ENCODE results near the gene CDH4.

The CDH4 gene

DNA sequence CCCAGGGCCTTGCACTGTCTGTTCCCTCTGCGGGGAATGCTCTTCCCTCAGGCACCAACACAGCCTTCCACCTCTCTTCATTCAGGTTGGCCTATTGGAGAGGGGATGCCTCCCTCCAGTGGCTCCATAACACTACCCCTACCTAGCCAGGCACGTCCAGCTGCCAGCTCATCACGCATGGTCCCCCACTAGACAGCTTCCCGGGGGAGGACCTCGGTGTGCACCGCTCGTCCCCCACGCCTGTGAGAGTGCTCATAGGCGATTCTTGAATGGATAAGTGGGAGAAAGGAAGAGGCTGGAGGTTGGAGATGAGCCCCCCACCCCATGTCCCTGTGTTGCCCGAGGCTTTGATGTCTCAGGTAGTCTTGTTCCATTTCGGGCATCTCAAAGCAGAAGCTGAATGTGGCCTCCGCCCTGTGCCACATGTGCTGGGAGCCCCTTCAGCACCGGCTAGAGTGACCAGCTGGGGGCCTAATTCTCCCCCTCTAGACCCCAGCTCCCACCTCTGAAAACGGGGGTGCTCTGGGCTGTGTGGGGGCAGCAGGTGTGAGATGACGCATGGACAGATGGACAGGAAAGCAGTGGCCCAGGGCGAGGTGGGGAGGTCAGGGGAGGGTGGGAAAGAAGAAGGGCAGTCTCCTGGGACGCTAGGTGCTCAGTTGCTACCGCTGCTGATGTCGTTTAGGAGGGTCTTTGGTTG, 480.6 kb downstream of the CDH4 start:
- DNase-seq (ENCODE audit: low read depth in 2 of 2), result no peak

- DNase-seq (ENCODE audit: low read depth in 2 of 2), result no peak
Measured at GRCh38 chr20:61733216-61733615, 481.2 kb downstream of the CDH4 start.

DNA sequence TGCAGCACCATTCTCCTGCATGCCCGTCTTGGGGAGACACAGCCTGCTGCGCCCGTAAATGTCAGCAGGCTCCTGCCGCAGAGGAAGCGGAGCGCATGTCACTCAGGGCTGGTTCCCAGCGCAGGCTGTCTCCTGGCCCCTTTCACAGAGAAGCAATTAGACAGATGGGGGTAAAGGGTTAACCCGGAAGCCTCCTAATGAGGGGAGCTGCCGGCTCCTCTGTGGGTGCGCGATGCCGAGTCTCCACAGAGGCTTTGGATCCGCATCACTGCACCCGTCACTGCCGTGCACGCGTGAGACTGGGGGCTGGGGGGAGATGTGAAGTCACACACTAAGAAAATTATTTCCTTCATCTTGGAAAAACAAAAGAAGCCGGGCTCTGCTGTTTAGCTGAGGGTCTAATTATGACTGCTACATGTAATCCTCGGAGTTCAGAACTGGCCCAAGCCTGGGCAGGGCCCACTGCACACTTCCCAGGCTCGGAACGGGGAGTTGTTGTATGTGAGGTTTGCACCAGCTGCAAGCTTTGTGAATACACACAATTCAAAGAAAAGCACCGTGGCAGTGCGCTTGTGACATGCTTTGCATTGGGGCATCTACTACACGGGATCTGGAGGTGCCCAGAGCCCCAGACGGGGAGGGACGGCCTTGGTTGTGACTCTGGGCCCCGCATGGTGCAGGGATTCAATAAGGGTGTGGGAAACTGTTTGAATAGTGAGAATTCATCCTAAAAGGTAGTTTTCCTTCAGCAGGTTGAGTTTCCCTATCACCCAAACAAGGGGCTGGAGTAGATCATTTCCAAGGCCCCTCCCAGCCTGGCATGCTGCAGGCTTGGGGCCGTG, 482.1 kb downstream of the CDH4 start:
- no peak for DNase-seq (ENCODE audit: low read depth in 2 of 2)

DNA sequence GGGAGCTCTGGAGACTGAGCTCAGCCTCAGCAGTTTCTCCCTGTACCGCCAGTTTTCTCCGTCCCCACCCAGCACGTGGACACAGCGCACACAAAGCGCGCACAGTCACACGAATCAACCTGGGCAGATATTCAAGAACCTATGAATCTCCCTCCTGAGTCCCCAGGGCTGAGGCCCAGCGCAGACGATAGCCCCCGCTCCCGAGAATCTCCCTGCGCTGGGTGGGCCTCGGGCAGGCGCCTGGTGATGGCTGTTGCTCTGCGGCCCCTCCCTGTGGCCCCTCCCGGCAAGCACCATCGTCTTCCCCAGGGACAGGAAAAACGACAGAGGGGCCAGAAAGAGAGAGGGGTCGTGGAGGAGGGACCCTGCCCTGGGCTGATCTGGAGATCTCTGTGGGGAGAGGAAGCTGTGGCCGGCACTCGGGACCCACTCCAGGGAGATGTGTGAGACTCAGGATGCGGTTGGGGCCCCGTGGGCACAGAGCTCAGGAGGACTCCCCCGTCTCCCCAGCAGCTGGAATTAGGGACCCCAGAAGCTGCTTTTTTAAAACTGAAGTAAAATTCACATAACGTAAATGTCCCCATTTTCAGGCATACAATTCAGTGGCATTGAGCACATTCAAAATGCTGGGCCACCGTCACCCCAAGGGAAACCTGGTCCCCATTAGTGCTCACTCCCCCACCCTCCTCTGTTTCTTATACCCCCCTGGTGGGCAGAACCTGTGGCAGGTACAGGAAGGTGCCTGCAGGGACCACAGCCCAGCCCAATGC, 482.9 kb downstream of the CDH4 start:
- DNase-seq (ENCODE audit: low read depth in 2 of 2), result no peak

DNA sequence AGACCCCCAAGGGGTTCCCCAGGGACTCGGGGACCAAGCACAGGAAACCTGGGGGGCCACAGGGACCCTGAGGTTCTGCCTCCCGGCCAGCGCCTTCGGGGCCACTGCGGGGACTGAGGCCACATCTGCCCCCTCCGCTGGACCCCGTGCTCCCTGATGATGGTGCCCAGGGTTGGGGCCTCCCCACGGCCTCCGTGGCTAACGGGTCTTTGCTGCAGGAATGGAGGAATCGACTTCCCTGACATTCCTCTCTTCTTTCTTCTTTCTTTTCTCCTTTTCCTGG, 483.4 kb downstream of the CDH4 start:
- DNase-seq (ENCODE audit: low read depth in 2 of 2), result no peak

GRCh38 chr20:61736001-61736635, 484.1 kb downstream of the CDH4 start:
- DNase-seq (ENCODE audit: low read depth in 2 of 2), result no peak

- DNase-seq (ENCODE audit: low read depth in 2 of 2), result no peak
Measured at GRCh38 chr20:61736751-61737310, 484.8 kb downstream of the CDH4 start.

GRCh38 chr20:61737346-61737745, 485.3 kb downstream of the CDH4 start:
- no peak for DNase-seq (ENCODE audit: low read depth in 2 of 2)

- no peak for DNase-seq (ENCODE audit: low read depth in 2 of 2)
Measured at GRCh38 chr20:61737812-61738443, 485.9 kb downstream of the CDH4 start.

GRCh38 chr20:61738601-61739069, 486.6 kb downstream of the CDH4 start:
- no peak for DNase-seq (ENCODE audit: low read depth in 2 of 2)

DNA sequence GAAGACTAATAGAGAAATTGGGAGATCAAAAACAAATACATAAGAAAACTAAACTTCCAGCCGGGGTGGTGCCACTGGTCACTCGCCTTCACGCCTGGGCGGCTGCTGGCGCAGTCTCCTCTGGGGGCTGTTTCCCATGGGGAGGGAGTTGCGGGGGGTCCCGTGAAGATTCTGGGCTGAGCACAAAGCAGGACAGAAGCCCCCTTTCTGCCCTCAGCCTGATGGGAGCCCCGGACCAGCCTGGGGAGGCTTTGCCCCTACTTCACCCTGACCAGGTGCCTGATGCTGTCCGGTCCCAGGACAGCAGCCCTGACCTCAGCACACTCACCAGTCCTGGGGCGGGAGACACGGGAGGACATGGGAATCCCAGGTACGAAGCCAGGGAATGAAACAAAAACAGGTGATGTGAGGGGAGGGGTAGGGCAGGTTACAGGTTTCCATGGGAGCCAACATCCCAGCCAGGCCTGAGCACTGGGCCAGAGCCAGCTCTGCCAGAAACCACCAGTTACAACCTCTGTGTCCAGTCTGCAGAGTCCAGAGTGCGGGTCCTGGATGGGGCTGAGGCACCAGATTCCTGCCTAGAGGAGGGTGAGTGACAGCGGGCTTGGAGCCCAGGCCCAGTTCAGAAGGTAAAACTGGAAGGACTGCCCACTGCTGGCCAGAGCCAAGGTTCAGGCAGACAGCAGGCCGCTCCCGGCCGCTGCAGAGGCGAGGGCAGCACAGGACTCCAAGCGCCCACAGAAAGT, 487.2 kb downstream of the CDH4 start:
- DNase-seq (ENCODE audit: low read depth in 2 of 2), result no peak

- DNase-seq (ENCODE audit: low read depth in 2 of 2), result no peak
Measured at GRCh38 chr20:61739832-61740118, 487.7 kb downstream of the CDH4 start.

DNA sequence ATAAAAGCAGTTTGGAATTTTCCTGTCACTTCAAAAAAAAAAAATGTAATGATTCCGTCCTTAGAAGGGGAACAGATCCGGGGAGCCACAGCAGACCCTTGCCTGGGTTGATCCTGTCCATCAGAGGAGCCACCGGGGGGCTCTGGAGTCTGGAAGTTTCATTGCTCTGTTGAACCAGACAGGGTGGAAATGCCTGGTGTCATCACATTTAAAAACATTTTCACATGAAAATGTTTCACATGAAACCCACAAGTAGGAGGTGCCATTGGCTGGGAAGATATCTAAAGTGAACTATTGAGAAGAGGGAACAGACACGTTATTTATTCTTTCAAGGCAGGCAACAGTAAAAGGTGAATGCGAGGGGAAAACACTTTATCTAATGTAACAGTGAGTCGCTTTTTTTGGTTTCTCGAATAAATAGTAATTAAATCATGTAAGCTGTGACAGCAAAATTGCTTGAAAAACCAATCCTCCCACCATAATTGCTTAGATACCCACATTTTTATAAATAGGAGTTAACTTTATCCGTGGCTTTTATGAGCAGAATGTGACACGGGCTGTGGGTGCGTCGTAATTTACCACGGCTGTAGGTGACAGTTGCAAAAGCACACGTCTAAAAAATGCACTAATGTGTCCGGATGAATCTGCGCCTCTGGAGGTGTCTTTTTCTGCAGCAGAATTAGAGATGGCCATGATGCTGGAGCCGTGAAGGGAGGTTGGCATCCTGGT, 490.2 kb downstream of the CDH4 start:
- DNase-seq (ENCODE audit: low read depth in 2 of 2), result no peak

GRCh38 chr20:61743606-61744005, 491.5 kb downstream of the CDH4 start:
- DNase-seq (ENCODE audit: low read depth in 2 of 2), result no peak

GRCh38 chr20:61744691-61745396, 492.8 kb downstream of the CDH4 start:
- no peak for DNase-seq (ENCODE audit: low read depth in 2 of 2)

DNA sequence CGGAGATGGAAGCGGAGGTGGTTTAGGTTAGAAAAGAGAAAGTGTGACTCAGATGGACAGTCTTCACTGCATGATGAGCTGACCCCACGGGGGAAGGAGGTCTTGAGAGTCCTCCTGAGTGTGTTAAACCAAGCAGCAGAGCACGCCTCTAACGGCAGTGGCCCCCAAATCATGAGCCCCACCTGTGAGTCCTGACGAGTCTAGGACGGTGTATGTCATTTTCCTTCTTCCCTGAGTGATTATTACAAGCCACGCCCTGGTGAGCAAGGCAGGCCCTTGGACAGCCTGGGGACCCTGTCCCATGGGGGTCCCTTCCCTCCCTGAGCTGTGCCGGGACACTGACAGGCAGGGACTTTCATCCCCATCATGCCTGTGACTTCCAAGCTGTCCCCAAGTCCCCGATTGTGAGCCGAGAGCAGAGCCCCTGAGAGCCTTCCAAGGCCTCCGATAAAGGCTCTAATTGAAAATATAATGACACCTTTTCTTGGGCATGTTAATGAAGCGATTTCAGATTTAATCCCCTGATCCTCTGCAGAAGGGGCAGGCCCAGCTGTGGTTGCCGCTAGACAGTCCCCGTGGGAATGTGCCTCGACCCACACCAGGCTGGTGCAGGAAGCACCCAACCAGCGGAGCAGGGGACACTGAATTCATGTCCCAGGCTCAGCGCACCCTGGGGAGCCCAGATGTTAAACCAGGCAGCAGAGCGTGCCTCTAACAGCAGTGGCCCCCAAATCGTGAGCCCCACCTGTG, 493.5 kb downstream of the CDH4 start:
- DNase-seq (ENCODE audit: low read depth in 2 of 2), result no peak

DNA sequence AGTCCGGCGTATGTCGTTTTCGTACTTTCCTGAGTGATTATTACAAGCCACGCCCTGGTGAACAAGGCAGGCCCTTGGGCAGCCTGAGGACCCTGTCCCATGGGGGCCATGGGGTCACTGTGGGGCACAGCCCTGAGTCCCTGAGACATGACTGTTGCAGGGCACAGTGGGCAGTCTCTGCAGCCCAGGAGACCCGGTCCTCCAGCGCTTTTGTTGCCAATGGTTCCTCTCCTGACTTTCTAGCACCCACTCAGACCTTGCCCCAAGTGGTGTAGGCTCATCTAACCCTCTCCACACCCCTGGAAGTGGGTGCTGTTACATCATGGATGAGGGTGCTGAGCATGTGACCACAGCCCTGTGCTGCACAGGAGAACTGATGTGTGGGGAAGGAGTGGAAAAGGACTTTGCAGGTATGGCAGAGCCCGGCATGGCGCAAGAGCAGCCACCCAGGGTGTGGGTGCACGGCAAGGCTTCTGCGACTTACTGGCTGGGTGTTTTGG, 494.1 kb downstream of the CDH4 start:
- no peak for DNase-seq (ENCODE audit: low read depth in 2 of 2)

- no peak for DNase-seq (ENCODE audit: low read depth in 2 of 2)
Measured at GRCh38 chr20:61746781-61747180, 494.7 kb downstream of the CDH4 start.

DNA sequence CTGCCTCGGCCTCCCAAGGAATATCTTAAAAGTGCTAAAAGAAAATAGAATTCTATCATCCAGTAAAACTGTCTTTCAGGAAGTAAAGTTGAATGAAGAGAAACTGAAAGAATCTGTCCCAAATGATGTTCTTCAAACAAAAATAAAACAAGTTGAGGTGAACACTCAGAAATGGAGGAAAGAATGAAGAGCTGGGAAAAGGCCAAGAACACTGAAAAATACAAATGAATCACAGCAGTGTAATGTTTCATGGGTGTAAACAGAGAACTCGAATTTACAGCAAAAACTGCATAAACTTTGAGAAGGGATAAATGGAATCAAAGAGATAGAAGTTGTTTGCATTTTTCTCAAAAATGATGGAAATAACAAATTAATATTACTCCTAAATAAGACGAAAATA, 496.3 kb downstream of the CDH4 start:
- no peak for DNase-seq (ENCODE audit: low read depth in 2 of 2)
